K562 (cell line): ENCODE results near the gene MRPL40. TPM values are rescaled to one million over a fixed set of nuclear protein-coding genes. Genes with fewer than 3 reads are reported as not detected.

ENCODE experiments used
- ETS1 ChIP-seq: conservative IDR thresholded peaks from 2 replicates; pipeline ENCODE4 v1.6.1; 2011; ENCODE audit warnings: low read depth, mild to moderate bottlenecking, low read length; ENCODE audit not compliant: control insufficient read depth
- GABPA ChIP-seq: fragments of 200-800 bp; sonication (Bioruptor generic); conservative IDR thresholded peaks from 2 replicates; pipeline ENCODE4 v1.6.1; 2016; ENCODE audit warnings: low read depth, missing genetic modification characterization, missing compliant biosample characterization
- GABPB2 ChIP-seq: fragments of 250-450 bp; sonication (Bioruptor Pico); conservative IDR thresholded peaks from 2 replicates; pipeline ENCODE4 v1.5.1; 2021; ENCODE audit warnings: mild to moderate bottlenecking
- GTF2F1 ChIP-seq: IDR thresholded peaks from 2 replicates; pipeline ENCODE4 v1.6.1; 2011; ENCODE audit warnings: low read depth, low read length, improper control_type of control experiment
- HES1 ChIP-seq: fragments of 450-650 bp; IDR thresholded peaks from 2 replicates; pipeline ENCODE4 v1.6.1; 2016; ENCODE audit warnings: low read depth, mild to moderate bottlenecking, moderate library complexity
- MED1 ChIP-seq: sonication (generic); formaldehyde crosslinking; IDR thresholded peaks from 2 replicates; pipeline ENCODE4 v1.8.1; 2023; ENCODE audit warnings: missing genetic modification reagents, borderline replicate concordance
- MYC ChIP-seq, 2 experiments: fragments of 250-450 bp in 1 of 2; sonication (Bioruptor Pico) in 1 of 2; IDR thresholded peaks; 2 replicates each; pipeline versions ENCODE4 v1.5.1 to v1.6.1; 2012 to 2021; ENCODE audit warnings: low read depth in 2 of 2, borderline replicate concordance in 1 of 2, improper control_type of control experiment in 1 of 2, low read length in 1 of 2, mild to moderate bottlenecking in 1 of 2, moderate library complexity in 1 of 2
- NFXL1 ChIP-seq: fragments of 450-650 bp; formaldehyde crosslinking; IDR thresholded peaks from 2 replicates; pipeline ENCODE4 v1.4.0; 2021; ENCODE audit warnings: mild to moderate bottlenecking
- NR2C2 ChIP-seq, 2 experiments: fragments of 200-800 bp in 1 of 2; sonication (Bioruptor generic) in 1 of 2; sonication (generic) in 1 of 2; formaldehyde crosslinking in 1 of 2; IDR thresholded peaks; 2 replicates each; pipeline versions ENCODE4 v1.6.1 to v1.8.0; 2016 to 2022; ENCODE audit warnings: mild to moderate bottlenecking in 1 of 2, missing compliant biosample characterization in 1 of 2, missing genetic modification characterization in 1 of 2, missing genetic modification reagents in 1 of 2
- POLR3G ChIP-seq: IDR thresholded peaks from 2 replicates; pipeline ENCODE4 v1.6.1; 2011; ENCODE audit not compliant: insufficient read length, insufficient replicate concordance; ENCODE audit errors: extremely low read depth
- PURB ChIP-seq: sonication (generic); formaldehyde crosslinking; IDR thresholded peaks from 2 replicates; pipeline ENCODE4 v1.9.0; 2021; ENCODE audit warnings: low read depth, mild to moderate bottlenecking, missing genetic modification reagents
- RBM14 ChIP-seq: fragments of 200-400 bp; formaldehyde crosslinking; IDR thresholded peaks from 2 replicates; pipeline ENCODE4 v1.6.1; 2018; ENCODE audit warnings: low read depth, mild to moderate bottlenecking, low read length, moderate library complexity, borderline replicate concordance; ENCODE audit not compliant: insufficient read depth
- SRF ChIP-seq, 2 experiments: fragments of 250-450, 450-650 bp in 1 of 2; sonication (Bioruptor Pico) in 1 of 2; sonication (generic) in 1 of 2; formaldehyde crosslinking; IDR thresholded peaks; 2 replicates each; pipeline versions ENCODE4 v1.5.0 to v1.5.1; 2020 to 2022; ENCODE audit warnings: mild to moderate bottlenecking in 1 of 2, missing genetic modification reagents in 1 of 2
- TAF15 ChIP-seq: fragments of 200-400 bp; formaldehyde crosslinking; IDR thresholded peaks from 2 replicates; pipeline ENCODE4 v1.6.1; 2017; ENCODE audit warnings: mild to moderate bottlenecking, low read depth, low read length, moderate library complexity
- TCFL5 ChIP-seq: fragments of 250-450 bp; sonication (Bioruptor Pico); conservative IDR thresholded peaks from 2 replicates; pipeline ENCODE4 v1.6.1; 2021; ENCODE audit warnings: mild to moderate bottlenecking, moderate library complexity, matching md5 sums
- TRIM24 ChIP-seq, 2 experiments: fragments of 450-650 bp; IDR thresholded peaks; 2 replicates each; pipeline ENCODE4 v1.6.1; 2016
- ZBTB11 ChIP-seq, 3 experiments: fragments of 200-800 bp in 1 of 3; fragments of 250-450 bp in 1 of 3; fragments of 450-650 bp in 1 of 3; sonication (Bioruptor Pico) in 1 of 3; sonication (Bioruptor generic) in 1 of 3; formaldehyde crosslinking in 1 of 3; IDR thresholded peaks; 2 replicates each; pipeline versions ENCODE4 v1.6.1 to v1.8.0; 2016 to 2022; ENCODE audit warnings: mild to moderate bottlenecking in 2 of 3, missing genetic modification characterization in 2 of 3, missing compliant biosample characterization in 1 of 3, moderate library complexity in 1 of 3
- ZBTB33 ChIP-seq: sonication (generic); formaldehyde crosslinking; IDR thresholded peaks from 2 replicates; pipeline ENCODE4 v1.8.1; 2023; ENCODE audit warnings: mild to moderate bottlenecking, missing genetic modification reagents
- polyA plus RNA-seq, 8 experiments: library from polyadenylated mRNA; depleted of rRNA in 4 of 8; stranded (reverse) in 5 of 8; unstranded in 3 of 8; fragments of >200 nt; fragmentation: Nextera tagmentation in 2 of 8; fragmentation: Illumina TruSeq in 1 of 8; extraction: Ambion mirVana in 2 of 8; extraction: Trizol in 1 of 8; gene quantifications; 2 replicates each; pipeline versions ENCODE4 v1.2.1 to v1.2.3, GENCODE V29; 2011 to 2014; ENCODE audit warnings: inconsistent platforms in 1 of 8, missing spikeins in 1 of 8
- total RNA-seq, 7 experiments: library from RNA; depleted of rRNA in 6 of 7; stranded (reverse); fragments of >200 nt in 6 of 7; fragmentation: Illumina TruSeq in 2 of 7; extraction: Trizol in 2 of 7; gene quantifications; 2 replicates each; pipeline versions ENCODE4 v1.2.1 to v1.2.3, GENCODE V29; 2011 to 2021; ENCODE audit warnings: low replicate concordance in 1 of 7

Gene MRPL40
- total and polyA plus RNA-seq, 9 of the 15 experiments (the other 6 are each of a cell fraction or from before 2014, with no cell fraction given): 132 to 652 (median 208) TPM

- no peak for TF ChIP-seq ZBTB33 (CRISPR knock-in tag)
- TF ChIP-seq GABPA (tag): peak; percentile 71
- no peak for TF ChIP-seq MED1
- no peak for TF ChIP-seq RBM14
- no peak for TF ChIP-seq POLR3G
- no peak; the same call in 1 of the 2 replicates for TF ChIP-seq GABPB2
- TF ChIP-seq TRIM24 (IDR thresholded peaks at IDR 0.05): no peak
- no peak for TF ChIP-seq NFXL1 (CRISPR knock-in tag)
- TF ChIP-seq PURB (CRISPR knock-in tag): no peak
- TF ChIP-seq NR2C2 (CRISPR knock-in tag; IDR thresholded peaks at IDR 0.05): no peak
- peak; percentile 95 for TF ChIP-seq NR2C2 (tag; IDR thresholded peaks at IDR 0.05)
- peak in 2 of 3 experiments; percentile 51 to 80; a peak in 2 of 6 replicates for TF ChIP-seq ZBTB11 (CRISPR knock-in tag; IDR thresholded peaks at IDR 0.05)
- TF ChIP-seq TAF15: no peak
- TF ChIP-seq SRF (CRISPR knock-in tag; IDR thresholded peaks at IDR 0.05): peak; percentile 61 to 74; a peak in 1 of 4 replicates
- TF ChIP-seq TCFL5 (CRISPR knock-in tag): no peak
- TF ChIP-seq HES1: peak; percentile 15; the same call in 1 of the 2 replicates
- peak; percentile 84 for TF ChIP-seq MYC (IDR thresholded peaks at IDR 0.05; ENCODE audit: low read depth, low read length)
- TF ChIP-seq MYC (CRISPR knock-in tag; IDR thresholded peaks at IDR 0.05; ENCODE audit: borderline replicate concordance, low read depth): no peak; the same call in 1 of the 2 replicates
- peak; percentile 79 for TF ChIP-seq GTF2F1
- peak; percentile 85; the same call in 1 of the 2 replicates for TF ChIP-seq ETS1
These were observed 15.2 kb downstream of the MRPL40 start, which contains the start of gene C22orf39 (continued) for GRCh38 chr22:19447330-19448075.
